Fibroblast of the aortic adventitia (primary cell): Measurements from ENCODE around the gene ENGASE. TPM values are rescaled to one million over a fixed set of nuclear protein-coding genes. Genes with fewer than 3 reads are reported as not detected.
A peak's percentile ranks its signal among the peaks of the same experiment; 100 is the strongest.
"Not testable (repeated sequence)": the region's sequence is repeated elsewhere in the genome, so short reads cannot be mapped to it uniquely, and the experiment has no call there.

Experiments
- DNase-seq: peaks from one replicate; pipeline ENCODE4 v3.0.0-alpha.2; 2010; ENCODE audit warnings: low read depth
- H3K4me3 ChIP-seq: 2 replicates; pipeline ENCODE4 v1.5.1; 2011; ENCODE audit warnings: low read depth, mild to moderate bottlenecking, control low read depth, low read length, moderate library complexity
- CTCF ChIP-seq: IDR thresholded peaks from 2 replicates; pipeline ENCODE4 v1.5.1; 2011; ENCODE audit warnings: mild to moderate bottlenecking, low read length, control low read depth, inconsistent platforms; ENCODE audit not compliant: insufficient read depth
- total RNA-seq: library from RNA; depleted of rRNA; stranded (reverse); fragments of >200 nt; gene quantifications from 2 replicates; pipeline ENCODE4 v1.2.3, GENCODE V29; 2012; ENCODE audit warnings: low replicate concordance

The ENGASE gene
- total RNA-seq, 1 donor, result 8.4 TPM

GRCh38 chr17:79028496-79029326 lies 45.9 kb upstream of the ENGASE start:
- no peak overlapping the region for H3K4me3 ChIP-seq
- no peak for DNase-seq
- peak; percentile 31 for TF ChIP-seq CTCF

GRCh38 chr17:79029327-79030009 lies 45.2 kb upstream of the ENGASE start:
- no peak for DNase-seq
- no peak for TF ChIP-seq CTCF
- H3K4me3 ChIP-seq, result no peak overlapping the region

- DNase-seq, H3K4me3 ChIP-seq: not testable (repeated sequence)
These were observed 44.0 kb upstream of the ENGASE start for GRCh38 chr17:79030636-79031035.

GRCh38 chr17:79031996-79032875 lies 42.4 kb upstream of the ENGASE start:
- TF ChIP-seq CTCF, result no peak
- no peak overlapping the region for H3K4me3 ChIP-seq
- no peak for DNase-seq

- TF ChIP-seq CTCF, result no peak
- H3K4me3 ChIP-seq, result no peak overlapping the region
- no peak for DNase-seq
These were observed 41.5 kb upstream of the ENGASE start for GRCh38 chr17:79033046-79033616.

GRCh38 chr17:79033741-79034501 lies 40.7 kb upstream of the ENGASE start:
- no peak overlapping the region for H3K4me3 ChIP-seq
- DNase-seq, result no peak
- TF ChIP-seq CTCF, result no peak
